K562 (cell line): ENCODE measurements around the gene ALG12. TPM values are rescaled to one million over a fixed set of nuclear protein-coding genes. Genes with fewer than 3 reads are reported as not detected.

Experiments used
- FOXJ2 ChIP-seq: fragments of 200-800 bp; sonication (Bioruptor generic); IDR thresholded peaks from 2 replicates; pipeline ENCODE4 v1.6.1; 2016; ENCODE audit warnings: missing genetic modification characterization, missing compliant biosample characterization
- MGA ChIP-seq: fragments of 450-650 bp; IDR thresholded peaks from 2 replicates; pipeline ENCODE4 v1.6.1; 2016; ENCODE audit warnings: mild to moderate bottlenecking, moderate library complexity
- RNF219 ChIP-seq: fragments of 250-450 bp; sonication (Bioruptor Pico); IDR thresholded peaks from 2 replicates; pipeline ENCODE4 v1.5.0; 2022; ENCODE audit warnings: mild to moderate bottlenecking
- TAL1 ChIP-seq: fragments of 450-650 bp; IDR thresholded peaks from 2 replicates; pipeline ENCODE4 v1.6.1; 2016; ENCODE audit warnings: mild to moderate bottlenecking
- TFAP4 ChIP-seq: sonication (generic); formaldehyde crosslinking; IDR thresholded peaks from 2 replicates; pipeline ENCODE4 v1.8.0; 2022; ENCODE audit warnings: missing genetic modification reagents, mild to moderate bottlenecking, moderate library complexity, borderline replicate concordance
- ZBTB5 ChIP-seq: fragments of 450-650 bp; IDR thresholded peaks from 2 replicates; pipeline ENCODE4 v1.6.1; 2017; ENCODE audit warnings: antibody characterized with exemption
- ZNF133 ChIP-seq: fragments of 250-450 bp; sonication (Bioruptor Pico); IDR thresholded peaks from 2 replicates; pipeline ENCODE4 v1.4.0; 2020; ENCODE audit warnings: mild to moderate bottlenecking
- ZNF23 ChIP-seq: fragments of 250-450 bp; sonication (Bioruptor Pico); IDR thresholded peaks from 2 replicates; pipeline ENCODE4 v1.4.0; 2020; ENCODE audit warnings: mild to moderate bottlenecking
- polyA plus RNA-seq, 8 experiments: library from polyadenylated mRNA; depleted of rRNA in 4 of 8; stranded (reverse) in 5 of 8; unstranded in 3 of 8; fragments of >200 nt; fragmentation: Nextera tagmentation in 2 of 8; fragmentation: Illumina TruSeq in 1 of 8; extraction: Ambion mirVana in 2 of 8; extraction: Trizol in 1 of 8; gene quantifications; 2 replicates each; pipeline versions ENCODE4 v1.2.1 to v1.2.3, GENCODE V29; 2011 to 2014; ENCODE audit warnings: inconsistent platforms in 1 of 8, missing spikeins in 1 of 8
- total RNA-seq, 7 experiments: library from RNA; depleted of rRNA in 6 of 7; stranded (reverse); fragments of >200 nt in 6 of 7; fragmentation: Illumina TruSeq in 2 of 7; extraction: Trizol in 2 of 7; gene quantifications; 2 replicates each; pipeline versions ENCODE4 v1.2.1 to v1.2.3, GENCODE V29; 2011 to 2021; ENCODE audit warnings: low replicate concordance in 1 of 7

The ALG12 gene
- total and polyA plus RNA-seq, 9 of the 15 experiments (the other 6 are each of a cell fraction or from before 2014, with no cell fraction given): 0.20 to 8.5 (median 3.4) TPM

GRCh38 chr22:49852898-49853894, 65.0 kb downstream of the ALG12 start, which contains the start of gene ZBED4 (continued):
- TF ChIP-seq MGA: peak; percentile 61
- peak; percentile 26; the same call in 1 of the 2 replicates for TF ChIP-seq TFAP4 (CRISPR knock-in tag)
- TF ChIP-seq ZNF133: no peak
- TF ChIP-seq TAL1: no peak
- TF ChIP-seq RNF219 (CRISPR knock-in tag): no peak
- TF ChIP-seq ZBTB5: no peak
- TF ChIP-seq ZNF23 (CRISPR knock-in tag): no peak
- TF ChIP-seq FOXJ2 (tag): no peak
